SK-N-SH (cell line): ENCODE results near the gene EPYC. TPM values are rescaled to one million over a fixed set of nuclear protein-coding genes. Genes with fewer than 3 reads are reported as not detected.

Experiments
- CTCF ChIA-PET: fragments of 300-600, 350-600 bp; formaldehyde crosslinking; extraction: SDS; loops from one replicate; lab custom pipeline; 2021; lab: Yijun Ruan, JAX
- POLR2A ChIA-PET: fragments of 350-600 bp; sonication (Branson Sonifier 250); formaldehyde crosslinking; extraction: SDS; loops from one replicate; lab custom pipeline; 2020; ENCODE audit warnings: antibody characterized with exemption, inconsistent platforms; lab: Yijun Ruan, JAX
- DNase-seq: peaks from one replicate; pipeline ENCODE4 v3.0.0; 2012
- H2AFZ ChIP-seq: fragments of 200-600 bp; sonication (generic); 2 replicates; pipeline ENCODE4 v1.8.1; 2016; ENCODE audit warnings: antibody characterized with exemption, mild to moderate bottlenecking, low read depth
- H3F3A ChIP-seq: fragments of 200-600 bp; sonication (generic); replicated peaks from 2 replicates; pipeline ENCODE3; 2016; ENCODE audit warnings: antibody characterized with exemption, mild to moderate bottlenecking; ENCODE audit not compliant: insufficient read depth
- H3K27ac ChIP-seq, 2 experiments: fragments of 200-500 bp in 1 of 2; fragments of 200-600 bp in 1 of 2; sonication (Bioruptor generic) in 1 of 2; sonication (generic), shearing (Covaris generic) in 1 of 2; 2 replicates each; pipeline versions ENCODE4 v1.5.1 to v1.6.1; 2014 to 2016; ENCODE audit warnings: low read depth in 2 of 2, inconsistent platforms in 1 of 2, low read length in 1 of 2, mild to moderate bottlenecking in 1 of 2, mixed read lengths in 1 of 2
- H3K27me3 ChIP-seq: fragments of 200-600 bp; sonication (generic), shearing (Covaris generic); 2 replicates; pipeline ENCODE4 v1.6.1; 2016; ENCODE audit warnings: mixed run types; ENCODE audit not compliant: insufficient read depth
- H3K36me3 ChIP-seq, 2 experiments: fragments of 200-500 bp in 1 of 2; fragments of 200-600 bp in 1 of 2; sonication (Bioruptor generic) in 1 of 2; sonication (generic) in 1 of 2; replicated peaks in 1 of 2; 2 replicates each; pipeline versions ENCODE3 to v1.5.1; 2014 to 2016; ENCODE audit warnings: low read length in 1 of 2, mild to moderate bottlenecking in 1 of 2; ENCODE audit not compliant: insufficient read depth in 2 of 2, control insufficient read depth in 1 of 2
- H3K4me1 ChIP-seq, 2 experiments: fragments of 200-500 bp in 1 of 2; fragments of 200-600 bp in 1 of 2; sonication (Bioruptor generic) in 1 of 2; sonication (generic), shearing (Covaris generic) in 1 of 2; 2 replicates each; pipeline versions ENCODE4 v1.5.1 to v1.6.1; 2014 to 2016; ENCODE audit warnings: low read depth in 1 of 2, low read length in 1 of 2, mixed run types in 1 of 2; ENCODE audit not compliant: insufficient read depth in 2 of 2, control insufficient read depth in 1 of 2
- H3K4me2 ChIP-seq: fragments of 200-600 bp; sonication (generic), shearing (Covaris generic); 2 replicates; pipeline ENCODE4 v1.6.1; 2017; ENCODE audit warnings: mixed run types
- H3K4me3 ChIP-seq, 2 experiments: fragments of 200-500 bp in 1 of 2; fragments of 200-600 bp in 1 of 2; sonication (Bioruptor generic) in 1 of 2; sonication (generic), shearing (Covaris generic) in 1 of 2; 2 replicates each; pipeline versions ENCODE4 v1.5.1 to v1.8.1; 2014 to 2016; ENCODE audit warnings: low read depth in 2 of 2, inconsistent platforms in 1 of 2, low read length in 1 of 2, mild to moderate bottlenecking in 1 of 2, mixed read lengths in 1 of 2, moderate library complexity in 1 of 2
- H3K79me2 ChIP-seq: fragments of 200-600 bp; sonication (generic); 2 replicates; pipeline ENCODE4 v1.8.1; 2017; ENCODE audit warnings: mild to moderate bottlenecking; ENCODE audit not compliant: insufficient read depth
- H3K9ac ChIP-seq: fragments of 200-600 bp; sonication (generic); 2 replicates; pipeline ENCODE4 v1.6.1; 2017; ENCODE audit warnings: mixed run types
- H3K9me2 ChIP-seq: fragments of 200-600 bp; sonication (generic); 2 replicates; pipeline ENCODE4 v1.6.1; 2017; ENCODE audit warnings: mixed run types
- H3K9me3 ChIP-seq: fragments of 200-600 bp; sonication (generic); 2 replicates; pipeline ENCODE4 v1.6.1; 2017; ENCODE audit warnings: mixed run types, mild to moderate bottlenecking, moderate library complexity
- H4K20me1 ChIP-seq: fragments of 200-600 bp; sonication (generic); 2 replicates; pipeline ENCODE4 v1.6.1; 2017; ENCODE audit warnings: mild to moderate bottlenecking, mixed run types; ENCODE audit not compliant: insufficient read depth
- CHD2 ChIP-seq: fragments of 150-350 bp; IDR thresholded peaks from 2 replicates; pipeline ENCODE4 v1.6.1; 2018; ENCODE audit warnings: low read length; ENCODE audit not compliant: partially characterized antibody
- EP300 ChIP-seq, 2 experiments: IDR thresholded peaks; 2 replicates each; pipeline versions ENCODE4 v1.4.0 to v1.6.1; 2012; ENCODE audit warnings: borderline replicate concordance in 1 of 2, low read depth in 1 of 2, low read length in 1 of 2
- FOSL2 ChIP-seq: IDR thresholded peaks from 2 replicates; pipeline ENCODE4 v1.4.0; 2012; ENCODE audit warnings: low read depth, mild to moderate bottlenecking, moderate library complexity, borderline replicate concordance
- GABPA ChIP-seq: IDR thresholded peaks from 2 replicates; pipeline ENCODE4 v1.4.0; 2012; ENCODE audit warnings: low read depth, mild to moderate bottlenecking
- GATA2 ChIP-seq: sonication (generic); formaldehyde crosslinking; IDR thresholded peaks from 2 replicates; pipeline ENCODE4 v1.5.0; 2020; ENCODE audit warnings: mild to moderate bottlenecking, missing genetic modification reagents
- MXI1 ChIP-seq: IDR thresholded peaks from 2 replicates; pipeline ENCODE4 v1.6.1; 2012; ENCODE audit warnings: mild to moderate bottlenecking, low read depth, low read length, improper control_type of control experiment
- NRF1 ChIP-seq: IDR thresholded peaks from 2 replicates; pipeline ENCODE4 v1.6.1; 2012; ENCODE audit warnings: low read depth, mild to moderate bottlenecking, low read length
- RAD21 ChIP-seq: IDR thresholded peaks from 2 replicates; pipeline ENCODE4 v1.6.1; 2012; ENCODE audit warnings: mild to moderate bottlenecking, low read length
- SIN3A ChIP-seq: IDR thresholded peaks from 2 replicates; pipeline ENCODE4 v1.6.1; 2012; ENCODE audit warnings: low read depth, mild to moderate bottlenecking, low read length, moderate library complexity, borderline replicate concordance
- TCF12 ChIP-seq: IDR thresholded peaks from 2 replicates; pipeline ENCODE4 v1.4.0; 2012
- USF1 ChIP-seq: IDR thresholded peaks from 2 replicates; pipeline ENCODE4 v1.4.0; 2012; ENCODE audit warnings: low read depth, borderline replicate concordance
- USF2 ChIP-seq: fragments of 150-350 bp; IDR thresholded peaks from 2 replicates; pipeline ENCODE4 v1.6.1; 2017; ENCODE audit warnings: antibody characterized with exemption, low read length, low read depth, borderline replicate concordance
- WGBS: methylation state at CpG from one replicate; pipeline ENCODE4 v1.1.6; 2017; ENCODE audit warnings: low lambda C conversion rate; 5-methylcytosine and 5-hydroxymethylcytosine counted together
- polyA plus RNA-seq, 3 experiments: library from polyadenylated mRNA; depleted of rRNA; stranded (reverse); fragments of >200 nt; gene quantifications; 2 replicates each; pipeline ENCODE4 v1.2.3, GENCODE V29; 2012
- TF ChIP-seq, protein P1 (sequence below): IDR thresholded peaks from 2 replicates; pipeline ENCODE4 v1.4.0; 2012; ENCODE audit warnings: low read depth, borderline replicate concordance

The EPYC gene
- polyA plus RNA-seq, 1 of the 3 experiments (the other 2 are of a cell fraction): not detected

DNA sequence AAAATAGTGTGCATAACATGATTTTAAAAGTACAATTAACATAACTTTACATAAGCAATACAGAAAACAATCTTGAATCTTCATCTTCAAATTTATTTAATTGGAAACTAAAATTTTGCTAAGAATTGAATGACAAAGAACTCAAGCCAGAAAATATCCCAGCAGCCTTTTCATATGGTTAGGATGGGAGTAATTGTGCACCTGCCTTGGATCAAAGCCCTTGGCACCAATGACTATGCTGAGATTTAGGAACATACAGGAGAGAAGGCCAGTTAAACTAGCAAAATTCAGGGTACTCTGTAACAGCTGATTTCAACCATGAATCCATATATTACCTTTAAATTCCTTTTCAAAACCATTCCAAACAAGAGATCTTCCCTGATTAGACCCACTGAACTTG is 47.3 kb upstream of the EPYC start:
- TF ChIP-seq NRF1 (no peak), GABPA (no peak), SIN3A (no peak), CHD2 (no peak), USF1 (no peak), FOSL2 (no peak)
- CTCF ChIA-PET: no interaction called here

GRCh38 chr12:91044586-91044985 is 39.8 kb upstream of the EPYC start:
- no peak overlapping the region for H3K4me2 ChIP-seq
- no peak overlapping the region for H2AFZ ChIP-seq
- H3K9me2 ChIP-seq: no peaks in the 10 kb centered on the region
- H3K9me3 ChIP-seq: no peaks in the 10 kb centered on the region
- H3K27me3 ChIP-seq: no peaks in the 10 kb centered on the region
- WGBS: 91% methylated on average over 2 of the region's 2 CpGs
- no peaks in the 10 kb centered on the region for H3K79me2 ChIP-seq
- H3F3A ChIP-seq: no peaks in the 10 kb centered on the region
- H3K4me3 ChIP-seq: no peak overlapping the region
- no peak overlapping the region for H3K27ac ChIP-seq
- DNase-seq: no peak
- peaks cover 0 to 3% of the 10 kb centered on the region in 2 experiments; a peak in 3 of 4 replicates for H3K4me1 ChIP-seq
- POLR2A ChIA-PET: no interaction called here
- H3K36me3 ChIP-seq: no peaks in the 10 kb centered on the region
- TF ChIP-seq MXI1: no peak
- no peak for TF ChIP-seq GATA2 (CRISPR knock-in tag)
- no peaks in the 10 kb centered on the region for H4K20me1 ChIP-seq
- no peak overlapping the region for H3K9ac ChIP-seq
- CTCF ChIA-PET: no interaction called here

More for the DNA sequence above, 47.3 kb upstream of the EPYC start:
- Histone ChIP-seq H4K20me1 (no peaks in the 10 kb centered on the region), H3K4me1 (no peaks in the 10 kb centered on the region; a peak in 1 of 4 replicates), H3K27me3 (no peaks in the 10 kb centered on the region), H3K9ac (no peak overlapping the region), H3K27ac (no peak overlapping the region), H3K4me3 (no peak overlapping the region), H3K4me2 (no peak overlapping the region), H3F3A (no peaks in the 10 kb centered on the region), H3K9me3 (no peaks in the 10 kb centered on the region), H3K36me3 (no peaks in the 10 kb centered on the region), H3K9me2 (no peaks in the 10 kb centered on the region), H2AFZ (no peak overlapping the region), H3K79me2 (no peaks in the 10 kb centered on the region)
- DNase-seq: no peak
- POLR2A ChIA-PET: no interaction called here

DNA sequence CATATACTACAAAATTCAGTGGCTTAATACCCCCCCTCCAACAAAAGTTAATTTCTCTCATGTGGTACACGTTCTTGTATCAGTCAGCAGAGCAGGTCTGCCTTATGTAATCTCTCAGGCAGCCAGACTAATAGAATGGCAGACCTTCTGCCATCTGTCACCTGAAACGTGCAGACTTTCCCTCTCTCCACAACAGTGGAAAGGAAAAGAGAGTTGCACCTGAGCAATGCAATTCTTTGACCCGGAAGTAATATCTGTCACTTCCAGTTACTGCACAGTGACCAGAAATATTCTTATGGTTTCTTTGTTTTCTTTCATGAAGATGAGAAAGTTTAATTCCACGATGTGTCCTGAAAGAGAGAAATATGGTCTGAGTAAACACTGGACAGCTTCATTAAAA is 38.6 kb upstream of the EPYC start:
- no peak overlapping the region for H2AFZ ChIP-seq

More for the DNA sequence above, 38.6 kb upstream of the EPYC start:
- H3K4me2 ChIP-seq: no peak overlapping the region
- no peaks in the 10 kb centered on the region for H3K9me2 ChIP-seq
- no peaks in the 10 kb centered on the region for H3K27me3 ChIP-seq
- CTCF ChIA-PET: interaction anchor here (0.8 kb wide), 1 partner anchor 7 kb away, joined by 4 read pairs; no protein-coding TSS in a partner anchor
- H3F3A ChIP-seq: no peaks in the 10 kb centered on the region
- DNase-seq: no peak
- POLR2A ChIA-PET: no interaction called here
- no peak for TF ChIP-seq CHD2
- TF ChIP-seq, protein P1, sequence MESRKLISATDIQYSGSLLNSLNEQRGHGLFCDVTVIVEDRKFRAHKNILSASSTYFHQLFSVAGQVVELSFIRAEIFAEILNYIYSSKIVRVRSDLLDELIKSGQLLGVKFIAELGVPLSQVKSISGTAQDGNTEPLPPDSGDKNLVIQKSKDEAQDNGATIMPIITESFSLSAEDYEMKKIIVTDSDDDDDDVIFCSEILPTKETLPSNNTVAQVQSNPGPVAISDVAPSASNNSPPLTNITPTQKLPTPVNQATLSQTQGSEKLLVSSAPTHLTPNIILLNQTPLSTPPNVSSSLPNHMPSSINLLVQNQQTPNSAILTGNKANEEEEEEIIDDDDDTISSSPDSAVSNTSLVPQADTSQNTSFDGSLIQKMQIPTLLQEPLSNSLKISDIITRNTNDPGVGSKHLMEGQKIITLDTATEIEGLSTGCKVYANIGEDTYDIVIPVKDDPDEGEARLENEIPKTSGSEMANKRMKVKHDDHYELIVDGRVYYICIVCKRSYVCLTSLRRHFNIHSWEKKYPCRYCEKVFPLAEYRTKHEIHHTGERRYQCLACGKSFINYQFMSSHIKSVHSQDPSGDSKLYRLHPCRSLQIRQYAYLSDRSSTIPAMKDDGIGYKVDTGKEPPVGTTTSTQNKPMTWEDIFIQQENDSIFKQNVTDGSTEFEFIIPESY: no peak
- TF ChIP-seq EP300 (IDR thresholded peaks at IDR 0.05; ENCODE audit: borderline replicate concordance in 1 of 2, low read depth in 1 of 2, low read length in 1 of 2): no peak
- TF ChIP-seq GATA2 (CRISPR knock-in tag): no peak
- TF ChIP-seq USF2: no peak
- no peak for TF ChIP-seq TCF12
- no peak for TF ChIP-seq RAD21
- no peaks in the 10 kb centered on the region for H4K20me1 ChIP-seq
- H3K9me3 ChIP-seq: no peaks in the 10 kb centered on the region
- no peak overlapping the region for H3K9ac ChIP-seq
- H3K79me2 ChIP-seq: no peaks in the 10 kb centered on the region
- 56% methylated on average over 4 of the region's 4 CpGs for WGBS
- no peaks in the 10 kb centered on the region for H3K36me3 ChIP-seq
- no peak overlapping the region for H3K4me3 ChIP-seq
- no peak overlapping the region for H3K27ac ChIP-seq
- H3K4me1 ChIP-seq: peaks cover 0 to 3% of the 10 kb centered on the region in 2 experiments; a peak in 3 of 4 replicates
